ENCODE results near the gene DCP2. TPM values are rescaled to one million over a fixed set of nuclear protein-coding genes. Genes with fewer than 3 reads are reported as not detected.

DCP2 gene
- total RNA-seq, 4 donors from 2014 or later, result 20.7 to 27.3 (median 22.1) TPM

DNA sequence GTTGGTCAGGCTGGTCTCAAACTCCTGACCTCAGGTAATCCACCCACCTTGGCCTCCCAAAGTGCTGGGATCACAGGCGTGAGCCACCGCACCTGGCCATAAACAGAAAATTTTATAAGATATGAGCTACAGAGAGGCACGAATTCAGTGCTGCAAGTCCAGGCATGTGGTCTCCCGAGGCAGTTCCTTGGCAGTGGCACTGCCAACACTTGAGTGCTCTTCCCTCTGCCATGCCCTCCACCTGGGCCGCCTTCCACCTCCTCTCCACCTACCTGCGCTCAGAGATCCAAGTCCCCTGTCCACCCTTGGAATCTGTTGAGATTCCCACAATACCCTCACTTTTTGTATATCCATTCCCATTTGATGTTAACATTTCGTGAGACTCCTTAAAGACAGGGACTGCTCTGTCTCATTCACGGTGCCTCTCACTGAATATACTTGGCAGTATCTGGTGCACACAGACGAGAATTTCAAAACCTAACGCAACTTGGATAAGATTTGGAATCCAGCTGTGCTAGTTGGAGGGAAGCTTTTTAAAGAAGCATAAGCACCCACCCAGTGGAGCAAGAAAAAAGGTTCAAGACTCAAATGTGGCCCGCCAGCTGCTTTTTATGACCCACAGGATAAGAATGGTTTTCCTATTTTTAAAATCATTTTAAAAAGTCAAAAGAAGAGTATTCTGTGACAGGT, 68.3 kb downstream of the DCP2 start:
- TF ChIP-seq, protein P1, sequence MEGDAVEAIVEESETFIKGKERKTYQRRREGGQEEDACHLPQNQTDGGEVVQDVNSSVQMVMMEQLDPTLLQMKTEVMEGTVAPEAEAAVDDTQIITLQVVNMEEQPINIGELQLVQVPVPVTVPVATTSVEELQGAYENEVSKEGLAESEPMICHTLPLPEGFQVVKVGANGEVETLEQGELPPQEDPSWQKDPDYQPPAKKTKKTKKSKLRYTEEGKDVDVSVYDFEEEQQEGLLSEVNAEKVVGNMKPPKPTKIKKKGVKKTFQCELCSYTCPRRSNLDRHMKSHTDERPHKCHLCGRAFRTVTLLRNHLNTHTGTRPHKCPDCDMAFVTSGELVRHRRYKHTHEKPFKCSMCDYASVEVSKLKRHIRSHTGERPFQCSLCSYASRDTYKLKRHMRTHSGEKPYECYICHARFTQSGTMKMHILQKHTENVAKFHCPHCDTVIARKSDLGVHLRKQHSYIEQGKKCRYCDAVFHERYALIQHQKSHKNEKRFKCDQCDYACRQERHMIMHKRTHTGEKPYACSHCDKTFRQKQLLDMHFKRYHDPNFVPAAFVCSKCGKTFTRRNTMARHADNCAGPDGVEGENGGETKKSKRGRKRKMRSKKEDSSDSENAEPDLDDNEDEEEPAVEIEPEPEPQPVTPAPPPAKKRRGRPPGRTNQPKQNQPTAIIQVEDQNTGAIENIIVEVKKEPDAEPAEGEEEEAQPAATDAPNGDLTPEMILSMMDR (IDR thresholded peaks at IDR 0.05), result no peak
- TF ChIP-seq POLR2A (IDR thresholded peaks at IDR 0.05), result no peak
- no peak overlapping the region for H3K4me3 ChIP-seq (ENCODE audit: low read depth, poor library complexity, severe bottlenecking)
- DNase-seq (ENCODE audit: low spot score in 2 of 2), result peak in 1 of 2 donors; percentile 76
- WGBS, 2 donors, result 58 to 63% methylated on average over 11 of the region's 11 CpGs
- intact Hi-C loops (cut with DNase I; ENCODE audit: low total_unique reads), result no loop called here

DNA sequence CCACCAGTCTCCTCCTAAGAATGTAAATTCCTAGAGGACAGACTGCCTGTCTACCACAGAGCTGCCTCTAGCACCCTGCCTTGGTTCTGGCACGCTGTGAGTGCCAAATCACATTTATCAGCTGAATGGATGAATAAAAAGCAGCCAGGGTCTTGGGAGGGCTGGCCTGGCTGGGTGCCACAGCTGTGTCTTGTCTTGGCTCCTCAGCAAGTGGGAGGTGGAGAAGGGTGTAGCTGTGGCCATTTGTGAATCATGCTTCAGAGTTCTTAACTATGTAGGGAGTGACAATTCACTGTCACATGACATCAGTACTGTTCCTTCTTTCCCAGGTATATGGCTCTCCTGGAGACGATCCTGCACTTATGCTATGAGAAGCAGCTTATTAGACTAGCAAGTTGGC, 70.6 kb downstream of the DCP2 start:
- no peak overlapping the region for H3K4me3 ChIP-seq (ENCODE audit: low read depth, poor library complexity, severe bottlenecking)
- 67 to 71% methylated on average over 2 of the region's 2 CpGs for WGBS, 2 donors
- peak in 1 of 2 donors; percentile 85 for DNase-seq (ENCODE audit: low spot score in 2 of 2)
- no peak for TF ChIP-seq POLR2A (IDR thresholded peaks at IDR 0.05)
- TF ChIP-seq, protein P1 (IDR thresholded peaks at IDR 0.05), result no peak
- intact Hi-C loops (cut with DNase I; ENCODE audit: low total_unique reads), result no loop called here

- H3K4me3 ChIP-seq (ENCODE audit: low read depth, poor library complexity, severe bottlenecking), result no peak overlapping the region
- intact Hi-C loops (cut with DNase I; ENCODE audit: low total_unique reads), result no loop called here
- no peak for TF ChIP-seq POLR2A (IDR thresholded peaks at IDR 0.05)
- TF ChIP-seq, protein P1 (IDR thresholded peaks at IDR 0.05), result no peak
- DNase-seq (ENCODE audit: low spot score in 2 of 2), result peak in 1 of 2 donors; percentile 71
- 74 to 79% methylated on average over 11 of the region's 11 CpGs for WGBS, 2 donors
Measured at GRCh38 chr5:113047733-113048652, 71.4 kb downstream of the DCP2 start.

- H3K4me3 ChIP-seq (ENCODE audit: low read depth, poor library complexity, severe bottlenecking), result no peak overlapping the region
- intact Hi-C loops (cut with DNase I; ENCODE audit: low total_unique reads), result no loop called here
- 96 to 98% methylated on average over 10 of the region's 10 CpGs for WGBS, 2 donors
- DNase-seq (ENCODE audit: low spot score in 2 of 2), result no peak
- TF ChIP-seq, protein P1 (IDR thresholded peaks at IDR 0.05), result no peak
- no peak for TF ChIP-seq POLR2A (IDR thresholded peaks at IDR 0.05)
Measured at GRCh38 chr5:113048931-113049330, 72.3 kb downstream of the DCP2 start.

- whole genome bisulfite sequencing, 2 donors, result 18 to 20% methylated on average over 9 of the region's 9 CpGs
- DNase-seq (ENCODE audit: low spot score in 2 of 2), result no peak
Measured at GRCh38 chr5:113050721-113051382, 74.3 kb downstream of the DCP2 start.

More at GRCh38 chr5:113050721-113051382, 74.3 kb downstream of the DCP2 start:
- no peak overlapping the region for H3K4me3 ChIP-seq (ENCODE audit: low read depth, poor library complexity, severe bottlenecking)
- intact Hi-C loops (cut with DNase I; ENCODE audit: low total_unique reads), result no loop called here
- no peak for TF ChIP-seq POLR2A (IDR thresholded peaks at IDR 0.05)
- TF ChIP-seq, protein P1 (IDR thresholded peaks at IDR 0.05), result no peak

Measured in lower leg skin (tissue), 4 donors.